Measurements from ENCODE around the gene TPST1.
"Not testable (repeated sequence)": the region's sequence is repeated elsewhere in the genome, so short reads cannot be mapped to it uniquely, and the experiment has no call there.

The TPST1 gene

DNA sequence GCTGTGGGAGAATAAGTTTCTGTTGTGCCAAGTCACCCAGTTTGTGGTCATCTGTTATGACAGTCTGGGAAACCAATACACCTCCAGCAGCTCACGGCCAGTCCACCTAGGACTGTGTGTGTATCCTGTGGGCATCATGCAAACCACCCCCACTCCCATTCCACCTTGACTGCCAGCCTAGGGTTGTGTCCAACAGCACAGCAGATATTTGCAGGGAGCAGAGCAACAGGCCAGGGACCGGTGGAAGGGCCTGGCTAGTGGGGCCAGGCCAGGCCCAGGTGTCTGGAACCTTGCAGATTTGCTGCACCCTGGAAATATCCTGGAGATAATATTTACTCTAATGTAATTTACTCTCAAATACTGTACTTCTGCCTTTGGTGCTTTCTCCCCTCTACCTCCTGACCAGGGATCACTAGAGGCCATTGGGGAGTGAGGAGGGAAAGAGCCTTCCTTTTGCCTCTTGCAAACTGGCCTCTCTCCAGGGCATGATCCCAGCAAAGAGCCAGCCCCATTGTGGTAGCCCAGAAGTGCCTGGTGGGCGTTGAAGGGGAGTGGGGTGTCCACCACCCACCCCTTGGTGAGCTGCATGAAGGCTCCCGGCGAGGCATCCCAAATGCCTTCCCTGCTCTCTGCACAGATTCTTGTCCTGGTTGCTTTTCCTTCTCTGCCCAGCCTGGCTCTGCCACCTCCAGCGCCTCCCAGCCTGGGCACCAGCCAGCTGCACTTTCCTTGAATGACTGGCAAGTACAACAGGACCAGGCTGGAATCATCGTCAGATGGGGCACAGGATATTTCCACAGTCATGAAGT, 15.2 kb upstream of the TPST1 start:
- no peak for DNase-seq

DNA sequence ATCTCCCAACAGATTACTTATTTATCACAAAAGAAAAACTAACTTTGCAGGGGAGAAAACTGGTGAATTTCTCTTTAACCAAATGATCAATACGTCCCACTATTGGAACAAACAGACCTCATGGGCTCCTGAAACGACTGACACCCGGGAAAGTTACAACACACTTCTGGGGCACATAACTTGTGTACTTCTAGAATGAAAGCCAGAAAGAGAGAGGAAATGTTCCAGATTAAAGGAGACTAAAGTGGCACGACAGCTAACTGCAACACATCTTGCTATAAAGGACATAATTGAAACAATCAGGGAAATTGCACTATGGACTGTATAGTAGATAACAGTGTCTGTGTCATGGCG, 14.7 kb upstream of the TPST1 start:
- DNase-seq, result no peak

- DNase-seq, result no peak
Observed at GRCh38 chr7:66193146-66193725, 11.9 kb upstream of the TPST1 start.

- no peak for DNase-seq
Observed at GRCh38 chr7:66198469-66198868, 6.7 kb upstream of the TPST1 start.

DNA sequence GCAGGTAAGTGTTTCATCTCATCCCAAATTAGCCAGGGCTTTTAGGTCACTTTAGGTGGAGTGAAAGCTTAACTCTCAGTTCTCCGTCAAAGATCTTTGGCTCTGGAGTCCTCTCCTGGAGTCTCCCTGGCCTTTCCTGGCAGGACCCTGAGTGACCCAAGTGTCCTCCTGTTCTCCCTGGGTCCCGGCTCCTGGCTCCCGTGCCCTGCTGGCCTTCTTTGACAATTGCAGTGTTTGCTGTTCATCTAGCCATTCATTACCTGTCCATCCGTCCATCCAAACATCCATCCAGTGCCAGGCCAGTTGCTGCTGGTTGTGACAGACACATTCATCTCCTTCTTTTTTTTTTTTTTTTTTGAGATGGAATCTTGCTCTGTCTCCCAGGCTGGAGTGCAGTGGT, 6.2 kb upstream of the TPST1 start:
- DNase-seq, result no peak

DNA sequence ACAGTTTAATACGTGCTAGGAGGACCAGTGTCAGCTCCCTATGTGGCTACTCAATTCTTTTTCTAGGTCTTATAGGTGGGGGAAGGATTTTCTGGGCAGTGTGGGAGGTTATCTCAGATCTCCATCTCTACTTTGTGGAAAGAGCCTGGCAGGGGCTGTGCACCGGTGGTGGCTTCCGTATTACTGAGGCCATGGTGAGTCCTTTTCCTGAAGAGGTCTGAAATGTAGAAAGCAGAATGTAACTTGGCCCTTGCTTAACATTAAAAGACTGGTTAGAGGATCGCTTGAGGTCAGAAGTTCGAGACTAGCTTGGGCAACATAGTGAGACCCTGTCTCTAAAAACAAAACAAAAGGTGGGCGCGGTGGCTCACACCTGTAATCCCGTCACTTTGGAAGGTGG, 2.7 kb upstream of the TPST1 start:
- no peak for DNase-seq

DNA sequence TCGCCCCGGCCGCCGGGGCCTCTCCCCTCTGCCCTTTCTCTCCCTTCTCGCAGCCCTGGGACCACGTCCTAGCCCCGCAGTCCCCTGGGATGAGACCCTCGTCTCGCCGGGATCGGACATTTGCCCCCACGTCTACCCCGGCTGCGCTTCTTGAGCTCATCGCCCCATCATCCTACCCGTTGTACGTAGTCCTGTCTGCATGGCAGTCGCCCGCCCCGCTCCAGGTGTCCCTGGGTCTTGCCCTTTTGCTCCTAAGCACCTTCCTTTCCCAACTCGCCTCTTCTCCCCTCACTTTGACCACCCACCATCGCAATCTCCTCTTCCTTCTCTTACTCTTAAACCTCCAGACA, 582 bp downstream of the TPST1 start:
- DNase-seq, result peak; percentile 6

DNA sequence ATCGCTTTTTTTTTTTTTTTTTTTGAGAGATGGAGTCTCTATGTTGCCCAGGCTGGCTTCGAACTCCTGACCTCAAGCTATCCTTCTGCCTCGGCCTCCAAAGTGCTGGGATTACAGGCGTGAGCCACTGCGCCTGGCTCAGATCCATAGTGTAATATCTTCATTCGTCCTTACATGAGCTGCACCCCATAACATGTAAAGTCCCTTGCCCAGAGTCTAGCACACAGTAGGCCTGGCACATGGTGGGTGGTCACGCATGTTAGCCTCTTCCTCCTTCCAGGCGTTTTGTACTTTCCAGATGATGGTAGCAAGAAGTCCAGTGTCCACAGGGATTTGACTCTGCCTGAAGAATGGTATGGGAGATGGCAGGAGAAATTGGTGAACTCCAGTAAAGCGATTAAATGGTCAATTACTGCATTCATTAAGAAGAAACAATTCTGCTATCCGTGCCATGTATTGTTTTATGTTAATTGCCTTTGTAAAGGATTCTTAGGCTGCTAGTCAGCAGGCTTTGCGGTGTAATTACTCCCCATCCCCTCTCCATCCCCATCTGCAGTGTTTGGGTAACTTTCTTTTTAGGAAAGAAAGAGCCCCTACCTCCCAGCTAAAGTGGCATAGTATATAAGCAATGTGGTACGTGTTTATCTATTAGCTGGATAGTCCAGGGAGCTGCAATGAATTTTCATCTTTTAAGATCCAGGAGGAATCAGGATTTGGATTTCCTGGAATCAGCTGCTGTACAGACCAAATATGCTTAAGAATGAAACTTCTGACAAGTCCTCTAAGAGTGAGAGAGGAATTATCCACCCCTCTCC, 1.2 kb downstream of the TPST1 start:
- no peak for DNase-seq

GRCh38 chr7:66206934-66207240, 1.8 kb downstream of the TPST1 start:
- no peak for DNase-seq

- no peak for DNase-seq
Observed at GRCh38 chr7:66207540-66207939, 2.4 kb downstream of the TPST1 start.

DNA sequence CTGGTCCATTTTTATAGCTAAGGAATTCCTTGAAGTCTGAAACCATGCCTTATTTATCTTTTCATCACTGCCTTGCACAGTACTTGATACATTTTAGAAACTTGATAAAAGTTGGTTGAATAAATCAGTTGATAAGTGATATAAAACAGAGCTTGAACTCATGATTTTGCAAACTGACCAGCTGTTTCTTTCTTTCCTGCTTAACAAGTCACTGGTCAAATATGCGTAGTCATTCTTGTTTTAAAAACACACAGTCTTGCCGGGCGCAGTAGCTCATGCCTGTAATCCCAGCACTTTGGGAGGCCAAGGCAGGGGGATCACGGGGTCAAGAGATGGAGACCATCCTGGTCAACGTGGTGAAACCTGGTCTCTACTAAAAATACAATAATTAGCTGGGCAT, 6.3 kb downstream of the TPST1 start:
- no peak for DNase-seq

DNA sequence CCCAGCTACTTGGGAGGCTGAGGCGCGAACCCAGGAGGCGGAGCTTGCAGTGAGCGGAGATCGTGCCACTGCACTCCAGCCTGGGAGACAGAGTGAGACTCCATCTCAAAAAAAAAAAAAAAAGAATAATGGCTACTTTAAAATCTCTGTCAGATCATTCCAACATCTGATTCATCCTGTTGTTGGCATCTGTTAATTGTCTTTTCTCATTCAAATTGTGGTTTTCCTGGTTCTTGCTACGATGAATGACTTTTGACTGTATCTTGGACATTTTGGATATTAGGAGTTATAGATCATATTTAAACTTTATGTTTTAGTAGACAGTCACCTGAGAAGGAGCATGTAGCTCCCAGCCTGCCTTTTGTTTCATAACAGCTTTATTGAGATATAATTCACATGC, 8.5 kb downstream of the TPST1 start:
- no peak for DNase-seq

DNA sequence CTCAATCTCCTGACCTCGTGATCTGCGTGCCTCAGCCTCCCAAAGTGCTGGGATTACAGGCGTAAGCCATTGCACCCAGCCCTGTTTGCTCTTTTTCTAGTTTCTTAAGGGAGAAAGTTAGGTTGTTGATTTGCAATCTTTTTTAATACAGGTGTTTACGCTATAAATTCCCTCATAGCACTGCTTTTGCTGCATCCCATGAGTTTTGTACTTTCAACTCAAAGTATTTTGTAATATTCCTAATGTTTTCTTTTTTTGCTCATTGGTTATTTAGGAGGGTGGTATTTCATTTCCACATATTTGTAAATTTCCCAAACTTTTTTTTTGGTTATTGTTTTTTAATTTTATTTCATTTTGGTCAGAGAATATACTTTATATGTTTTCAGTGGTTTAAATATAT, 11.6 kb downstream of the TPST1 start:
- DNase-seq, result no peak

DNA sequence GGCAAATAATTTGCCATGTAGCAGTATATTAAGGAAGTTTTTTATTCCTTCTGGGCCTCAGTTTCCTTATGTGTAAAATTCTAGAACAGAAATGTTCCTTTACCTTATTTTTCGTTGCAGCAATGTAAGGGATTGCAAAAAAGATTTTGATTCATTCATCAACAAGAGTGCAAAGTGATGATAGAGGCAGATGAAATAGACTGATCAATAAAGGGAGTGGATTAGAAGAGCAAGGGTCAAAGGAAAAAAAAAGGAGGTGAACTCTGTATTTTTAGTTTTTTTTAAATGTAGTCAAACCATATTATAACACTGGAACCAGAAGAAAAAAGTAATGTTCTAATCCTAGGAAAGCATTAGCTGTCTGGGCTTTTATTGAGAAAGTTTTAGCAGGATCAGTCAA, 14.7 kb downstream of the TPST1 start:
- DNase-seq, result no peak

DNA sequence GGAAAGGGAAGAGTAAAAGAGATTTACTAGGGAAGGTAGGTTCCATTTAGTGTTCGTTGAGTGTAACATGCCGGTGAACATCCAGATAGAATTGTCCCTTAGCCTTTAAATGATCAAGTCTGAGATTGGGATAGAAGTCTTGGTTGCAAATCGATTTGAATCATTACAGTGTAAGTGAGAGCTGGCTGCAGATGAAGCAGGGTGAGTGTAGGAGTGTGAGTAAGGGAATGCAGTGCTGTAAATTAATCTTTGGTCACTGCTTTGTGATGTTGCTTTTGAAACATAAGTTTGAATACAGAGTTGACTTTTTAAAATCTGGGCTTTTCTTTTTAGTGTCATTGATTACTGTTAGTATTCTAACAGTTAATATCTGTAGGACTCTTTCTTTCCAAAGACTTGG, 16.3 kb downstream of the TPST1 start:
- no peak for DNase-seq

DNA sequence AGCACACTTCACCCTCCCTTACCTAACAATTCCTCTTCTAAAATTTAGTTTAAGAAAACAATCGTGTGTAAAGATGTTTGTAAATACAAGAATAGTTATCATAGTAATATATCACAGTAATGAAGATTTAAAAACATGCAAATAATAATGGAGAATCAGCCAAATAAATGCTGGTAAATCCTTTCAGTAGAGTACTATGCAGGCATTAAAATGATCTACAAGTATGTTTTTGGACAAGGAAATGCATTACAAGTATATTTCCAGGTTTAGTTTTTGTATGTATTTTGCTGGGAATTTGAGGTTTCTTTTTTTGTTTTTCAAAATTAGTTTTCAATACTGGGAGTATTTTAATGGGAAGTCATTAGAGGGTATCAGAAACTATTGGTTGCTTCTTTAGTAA, 22.7 kb downstream of the TPST1 start:
- DNase-seq, result no peak

- not testable (repeated sequence) for DNase-seq
Observed at GRCh38 chr7:66231326-66232216, 26.4 kb downstream of the TPST1 start.

DNA sequence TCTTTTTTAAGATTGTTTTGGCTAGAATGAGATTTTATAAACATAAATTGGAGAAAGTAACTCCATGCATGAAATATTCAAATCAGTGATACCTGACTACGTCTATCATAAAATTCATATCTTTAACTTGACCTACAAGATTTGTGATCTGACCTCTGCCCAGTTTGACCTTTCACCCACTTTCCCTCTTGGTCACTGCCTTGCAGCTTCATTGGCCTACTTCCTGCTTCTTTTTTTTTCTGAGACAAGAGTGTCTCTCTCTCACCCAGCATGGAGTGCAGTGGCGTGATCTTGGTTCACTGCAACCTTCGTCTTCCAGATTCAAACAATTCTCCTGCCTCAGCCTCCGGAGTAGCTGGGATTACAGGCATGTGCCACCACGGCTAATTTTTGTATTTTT, 28.5 kb downstream of the TPST1 start:
- no peak for DNase-seq

DNA sequence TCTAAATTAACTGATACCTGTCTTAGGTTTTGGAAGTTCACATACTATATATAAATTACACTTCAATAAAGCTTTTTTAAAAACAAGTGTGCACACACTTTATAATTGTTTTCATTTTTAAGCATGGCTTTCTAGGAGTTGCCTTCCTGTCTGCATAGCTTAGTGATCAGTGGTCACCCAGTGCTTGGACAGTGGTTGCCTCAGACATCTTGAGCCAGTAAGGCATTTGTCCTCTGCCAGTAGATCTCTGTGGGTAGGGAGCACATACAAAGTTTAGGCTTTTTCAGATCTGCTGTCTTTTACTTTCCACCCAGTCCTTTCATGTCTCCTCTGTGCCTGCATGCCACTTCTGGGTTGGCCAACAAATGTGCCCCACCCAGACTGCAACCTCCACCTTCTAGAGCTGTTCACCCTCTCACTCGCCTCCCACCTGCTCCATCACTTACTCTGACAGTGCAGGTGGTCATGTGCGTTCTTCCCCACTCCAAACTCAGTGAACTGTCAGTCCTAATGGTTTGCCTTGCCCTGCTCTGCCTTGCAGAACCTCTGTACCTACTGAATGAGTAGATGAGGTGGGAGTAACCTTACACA, 31.7 kb downstream of the TPST1 start:
- no peak for DNase-seq

GRCh38 chr7:66237906-66238772, 33.0 kb downstream of the TPST1 start:
- no peak for DNase-seq

GRCh38 chr7:66238773-66239466, 33.8 kb downstream of the TPST1 start:
- no peak for DNase-seq
